ENCODE measurements around the gene CNOT1.

Gene CNOT1

GRCh38 chr16:58608601-58609136, 21.0 kb downstream of the CNOT1 start:
- Histone ChIP-seq H3K9ac (ENCODE audit: low read depth, low read length) (no peak overlapping the region), H3K36me3 (ENCODE audit: control insufficient read depth, insufficient read depth, low read length) (peaks cover 16% of the 10 kb centered on the region), H3K27ac (ENCODE audit: low read depth, low read length) (no peak overlapping the region), H3K4me3 (ENCODE audit: low read depth, low read length) (no peak overlapping the region), H3K27me3 (ENCODE audit: control insufficient read depth, insufficient read depth, low read length) (no peaks in the 10 kb centered on the region), H3K4me1 (ENCODE audit: control insufficient read depth, insufficient read depth, low read length) (no peaks in the 10 kb centered on the region), H3K9me3 (ENCODE audit: control insufficient read depth, insufficient read depth, low read length) (no peaks in the 10 kb centered on the region)

DNA sequence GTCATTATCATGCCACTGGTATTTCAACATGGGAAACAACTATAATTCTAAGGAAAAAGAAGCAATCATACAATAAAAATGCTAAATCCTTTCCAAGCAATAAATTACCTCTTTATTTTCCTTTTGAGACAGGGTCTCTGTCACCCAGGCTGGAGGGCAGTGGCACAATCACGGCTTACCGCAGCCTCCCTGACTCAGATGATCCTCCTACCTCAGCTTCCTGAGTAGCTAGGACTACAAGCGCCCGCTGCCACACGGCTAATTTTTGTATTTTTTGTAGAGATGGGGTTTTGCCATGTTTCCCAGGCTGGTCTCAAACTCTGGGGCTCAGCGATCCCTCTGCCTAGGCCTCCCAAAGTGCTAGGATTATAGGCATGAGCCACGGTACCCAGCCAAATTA, 24.1 kb downstream of the CNOT1 start:
- H3K27me3 ChIP-seq (ENCODE audit: control insufficient read depth, insufficient read depth, low read length), result no peaks in the 10 kb centered on the region
- H3K36me3 ChIP-seq (ENCODE audit: control insufficient read depth, insufficient read depth, low read length), result peaks cover 23% of the 10 kb centered on the region
- H3K4me1 ChIP-seq (ENCODE audit: control insufficient read depth, insufficient read depth, low read length), result no peaks in the 10 kb centered on the region
- H3K9me3 ChIP-seq (ENCODE audit: control insufficient read depth, insufficient read depth, low read length), result no peaks in the 10 kb centered on the region
- H3K27ac ChIP-seq (ENCODE audit: low read depth, low read length), result no peak overlapping the region
- no peak overlapping the region for H3K9ac ChIP-seq (ENCODE audit: low read depth, low read length)
- no peak overlapping the region for H3K4me3 ChIP-seq (ENCODE audit: low read depth, low read length)

DNA sequence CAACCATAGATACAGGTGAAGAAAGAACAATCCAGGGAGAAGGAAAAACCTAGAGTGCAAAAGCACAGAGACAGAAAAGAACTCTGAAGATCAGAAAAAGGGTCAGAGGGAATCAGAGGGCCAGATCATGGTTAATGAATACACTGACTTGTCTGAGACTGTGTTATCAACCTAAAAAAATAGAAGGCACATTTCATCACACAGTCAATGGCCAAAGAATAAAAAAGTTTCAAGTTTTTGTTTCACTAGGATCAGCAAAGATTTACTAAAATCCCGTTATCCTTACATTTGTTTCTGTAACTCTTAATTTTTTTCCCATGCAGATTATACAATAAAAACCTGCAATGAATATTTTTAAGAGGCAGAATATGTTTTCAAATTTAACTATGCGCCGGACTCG, 38.5 kb downstream of the CNOT1 start:
- Histone ChIP-seq H3K9me3 (ENCODE audit: control insufficient read depth, insufficient read depth, low read length) (no peaks in the 10 kb centered on the region), H3K36me3 (ENCODE audit: control insufficient read depth, insufficient read depth, low read length) (peaks cover 90% of the 10 kb centered on the region), H3K27me3 (ENCODE audit: control insufficient read depth, insufficient read depth, low read length) (no peaks in the 10 kb centered on the region), H3K4me3 (ENCODE audit: low read depth, low read length) (no peak overlapping the region), H3K4me1 (ENCODE audit: control insufficient read depth, insufficient read depth, low read length) (no peaks in the 10 kb centered on the region), H3K27ac (ENCODE audit: low read depth, low read length) (no peak overlapping the region), H3K9ac (ENCODE audit: low read depth, low read length) (no peak overlapping the region)

- Histone ChIP-seq H3K27ac (ENCODE audit: low read depth, low read length) (no peak overlapping the region), H3K9me3 (ENCODE audit: control insufficient read depth, insufficient read depth, low read length) (no peaks in the 10 kb centered on the region), H3K36me3 (ENCODE audit: control insufficient read depth, insufficient read depth, low read length) (peaks cover 92% of the 10 kb centered on the region), H3K4me3 (ENCODE audit: low read depth, low read length) (no peak overlapping the region), H3K9ac (ENCODE audit: low read depth, low read length) (no peak overlapping the region), H3K4me1 (ENCODE audit: control insufficient read depth, insufficient read depth, low read length) (no peaks in the 10 kb centered on the region), H3K27me3 (ENCODE audit: control insufficient read depth, insufficient read depth, low read length) (no peaks in the 10 kb centered on the region)
Measured at GRCh38 chr16:58589326-58589905, 40.2 kb downstream of the CNOT1 start.

GRCh38 chr16:58588406-58588805, 41.2 kb downstream of the CNOT1 start:
- H3K9ac ChIP-seq (ENCODE audit: low read depth, low read length), result no peak overlapping the region
- H3K4me3 ChIP-seq (ENCODE audit: low read depth, low read length), result no peak overlapping the region
- H3K4me1 ChIP-seq (ENCODE audit: control insufficient read depth, insufficient read depth, low read length), result no peaks in the 10 kb centered on the region
- no peak overlapping the region for H3K27ac ChIP-seq (ENCODE audit: low read depth, low read length)
- no peaks in the 10 kb centered on the region for H3K27me3 ChIP-seq (ENCODE audit: control insufficient read depth, insufficient read depth, low read length)
- peaks cover 95% of the 10 kb centered on the region for H3K36me3 ChIP-seq (ENCODE audit: control insufficient read depth, insufficient read depth, low read length)
- H3K9me3 ChIP-seq (ENCODE audit: control insufficient read depth, insufficient read depth, low read length), result no peaks in the 10 kb centered on the region

- Histone ChIP-seq H3K4me1 (ENCODE audit: control insufficient read depth, insufficient read depth, low read length) (no peaks in the 10 kb centered on the region), H3K27me3 (ENCODE audit: control insufficient read depth, insufficient read depth, low read length) (no peaks in the 10 kb centered on the region), H3K27ac (ENCODE audit: low read depth, low read length) (no peak overlapping the region), H3K9me3 (ENCODE audit: control insufficient read depth, insufficient read depth, low read length) (no peaks in the 10 kb centered on the region), H3K36me3 (ENCODE audit: control insufficient read depth, insufficient read depth, low read length) (peaks cover 96% of the 10 kb centered on the region), H3K4me3 (ENCODE audit: low read depth, low read length) (no peak overlapping the region), H3K9ac (ENCODE audit: low read depth, low read length) (no peak overlapping the region)
Measured at GRCh38 chr16:58586340-58587030, 43.1 kb downstream of the CNOT1 start.

- no peaks in the 10 kb centered on the region for H3K27me3 ChIP-seq (ENCODE audit: control insufficient read depth, insufficient read depth, low read length)
- H3K36me3 ChIP-seq (ENCODE audit: control insufficient read depth, insufficient read depth, low read length), result peaks cover 97% of the 10 kb centered on the region
- no peak overlapping the region for H3K27ac ChIP-seq (ENCODE audit: low read depth, low read length)
Measured at GRCh38 chr16:58584831-58585505, 44.7 kb downstream of the CNOT1 start.

GRCh38 chr16:58582971-58583765, 46.5 kb downstream of the CNOT1 start:
- Histone ChIP-seq H3K36me3 (ENCODE audit: control insufficient read depth, insufficient read depth, low read length) (peaks cover 97% of the 10 kb centered on the region), H3K27me3 (ENCODE audit: control insufficient read depth, insufficient read depth, low read length) (no peaks in the 10 kb centered on the region), H3K9ac (ENCODE audit: low read depth, low read length) (no peak overlapping the region), H3K4me3 (ENCODE audit: low read depth, low read length) (no peak overlapping the region), H3K9me3 (ENCODE audit: control insufficient read depth, insufficient read depth, low read length) (no peaks in the 10 kb centered on the region), H3K27ac (ENCODE audit: low read depth, low read length) (no peak overlapping the region), H3K4me1 (ENCODE audit: control insufficient read depth, insufficient read depth, low read length) (no peaks in the 10 kb centered on the region)

More at GRCh38 chr16:58584831-58585505, 44.7 kb downstream of the CNOT1 start:
- Histone ChIP-seq H3K9me3 (ENCODE audit: control insufficient read depth, insufficient read depth, low read length) (no peaks in the 10 kb centered on the region), H3K4me3 (ENCODE audit: low read depth, low read length) (no peak overlapping the region), H3K4me1 (ENCODE audit: control insufficient read depth, insufficient read depth, low read length) (no peaks in the 10 kb centered on the region), H3K9ac (ENCODE audit: low read depth, low read length) (no peak overlapping the region)

- H3K4me3 ChIP-seq (ENCODE audit: low read depth, low read length), result no peak overlapping the region
- H3K27me3 ChIP-seq (ENCODE audit: control insufficient read depth, insufficient read depth, low read length), result no peaks in the 10 kb centered on the region
- no peaks in the 10 kb centered on the region for H3K9me3 ChIP-seq (ENCODE audit: control insufficient read depth, insufficient read depth, low read length)
- H3K9ac ChIP-seq (ENCODE audit: low read depth, low read length), result no peak overlapping the region
- peaks cover 97% of the 10 kb centered on the region for H3K36me3 ChIP-seq (ENCODE audit: control insufficient read depth, insufficient read depth, low read length)
- H3K4me1 ChIP-seq (ENCODE audit: control insufficient read depth, insufficient read depth, low read length), result no peaks in the 10 kb centered on the region
- H3K27ac ChIP-seq (ENCODE audit: low read depth, low read length), result no peak overlapping the region
Measured at GRCh38 chr16:58582133-58582532, 47.5 kb downstream of the CNOT1 start.

DNA sequence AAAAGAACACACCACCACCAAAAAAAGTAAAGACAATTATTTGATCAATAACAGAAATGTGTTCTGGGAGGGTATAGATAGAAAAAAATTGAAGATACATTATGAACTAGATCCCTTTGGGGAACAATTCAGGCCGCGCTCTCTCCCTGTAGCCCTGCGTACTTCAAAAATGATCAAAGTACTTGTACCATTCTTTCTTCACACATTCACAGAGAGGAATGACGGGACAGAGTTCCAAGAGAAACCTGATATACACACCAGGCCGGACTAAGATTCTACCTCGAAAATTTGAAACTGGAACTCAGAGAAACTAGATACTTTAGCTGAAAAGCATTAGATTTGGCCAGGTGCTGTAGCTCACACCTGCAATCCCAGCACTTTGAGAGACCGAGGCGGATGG, 50.0 kb downstream of the CNOT1 start:
- Histone ChIP-seq H3K27me3 (ENCODE audit: control insufficient read depth, insufficient read depth, low read length) (no peaks in the 10 kb centered on the region), H3K4me3 (ENCODE audit: low read depth, low read length) (no peak overlapping the region), H3K9me3 (ENCODE audit: control insufficient read depth, insufficient read depth, low read length) (no peaks in the 10 kb centered on the region; the same call in 1 of the 2 replicates), H3K27ac (ENCODE audit: low read depth, low read length) (no peak overlapping the region), H3K9ac (ENCODE audit: low read depth, low read length) (no peak overlapping the region), H3K36me3 (ENCODE audit: control insufficient read depth, insufficient read depth, low read length) (peaks cover 99% of the 10 kb centered on the region), H3K4me1 (ENCODE audit: control insufficient read depth, insufficient read depth, low read length) (no peaks in the 10 kb centered on the region)

All from HUES48 (cell line).